A673 (cell line): ENCODE results near the gene SPSB3.

Experiments
- EZH2 ChIP-seq: fragments of 200-600 bp; sonication (generic); IDR thresholded peaks from 2 replicates; pipeline ENCODE4 v1.6.1; 2017; ENCODE audit warnings: borderline replicate concordance, low read depth, mild to moderate bottlenecking, mixed read lengths, antibody characterized with exemption, low read length; ENCODE audit not compliant: poor library complexity, severe bottlenecking
- TF ChIP-seq, protein P1 (sequence below): fragments of 300-800, 200-600 bp; sonication (generic); conservative IDR thresholded peaks from 2 replicates; pipeline ENCODE4 v1.5.1; 2017; ENCODE audit warnings: low read depth, mild to moderate bottlenecking, antibody characterized with exemption, low read length, moderate library complexity, mixed read lengths

DNA sequence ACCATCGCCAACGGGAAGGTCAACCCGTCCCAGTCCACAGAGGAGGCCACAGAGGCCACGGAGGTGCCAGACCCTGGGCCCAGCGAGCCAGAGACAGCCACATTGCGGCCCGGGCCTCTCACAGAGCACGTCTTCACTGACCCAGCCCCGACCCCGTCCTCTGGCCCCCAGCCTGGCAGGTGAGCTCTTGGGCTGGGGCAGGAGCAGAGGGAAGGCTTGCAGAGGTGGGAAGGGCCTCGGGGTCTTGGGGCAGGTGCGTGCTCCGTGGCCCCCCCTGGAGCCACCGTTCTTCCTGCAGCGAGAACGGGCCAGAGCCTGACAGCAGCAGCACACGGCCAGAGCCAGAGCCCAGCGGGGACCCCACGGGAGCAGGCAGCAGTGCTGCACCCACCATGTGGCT, 16.1 kb downstream of the SPSB3 start:
- TF ChIP-seq, protein P1, sequence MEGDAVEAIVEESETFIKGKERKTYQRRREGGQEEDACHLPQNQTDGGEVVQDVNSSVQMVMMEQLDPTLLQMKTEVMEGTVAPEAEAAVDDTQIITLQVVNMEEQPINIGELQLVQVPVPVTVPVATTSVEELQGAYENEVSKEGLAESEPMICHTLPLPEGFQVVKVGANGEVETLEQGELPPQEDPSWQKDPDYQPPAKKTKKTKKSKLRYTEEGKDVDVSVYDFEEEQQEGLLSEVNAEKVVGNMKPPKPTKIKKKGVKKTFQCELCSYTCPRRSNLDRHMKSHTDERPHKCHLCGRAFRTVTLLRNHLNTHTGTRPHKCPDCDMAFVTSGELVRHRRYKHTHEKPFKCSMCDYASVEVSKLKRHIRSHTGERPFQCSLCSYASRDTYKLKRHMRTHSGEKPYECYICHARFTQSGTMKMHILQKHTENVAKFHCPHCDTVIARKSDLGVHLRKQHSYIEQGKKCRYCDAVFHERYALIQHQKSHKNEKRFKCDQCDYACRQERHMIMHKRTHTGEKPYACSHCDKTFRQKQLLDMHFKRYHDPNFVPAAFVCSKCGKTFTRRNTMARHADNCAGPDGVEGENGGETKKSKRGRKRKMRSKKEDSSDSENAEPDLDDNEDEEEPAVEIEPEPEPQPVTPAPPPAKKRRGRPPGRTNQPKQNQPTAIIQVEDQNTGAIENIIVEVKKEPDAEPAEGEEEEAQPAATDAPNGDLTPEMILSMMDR = no peak
- TF ChIP-seq EZH2 = no peak
